C4-2B (cell line): ENCODE results near the gene SLC27A1.

ENCODE experiments used
- CTCF ChIP-seq: fragments of 450-650 bp; conservative IDR thresholded peaks from 2 replicates; pipeline ENCODE4 v1.5.1; 2017; ENCODE audit warnings: mild to moderate bottlenecking
- ZFX ChIP-seq: fragments of 450-650 bp; IDR thresholded peaks from 2 replicates; pipeline ENCODE4 v1.6.1; 2017

GRCh38 chr19:17550076-17550667 lies 79.8 kb downstream of the SLC27A1 start:
- TF ChIP-seq CTCF (no peak), ZFX (no peak)
